ENCODE measurements around the gene SH3GL1.

The SH3GL1 gene

DNA sequence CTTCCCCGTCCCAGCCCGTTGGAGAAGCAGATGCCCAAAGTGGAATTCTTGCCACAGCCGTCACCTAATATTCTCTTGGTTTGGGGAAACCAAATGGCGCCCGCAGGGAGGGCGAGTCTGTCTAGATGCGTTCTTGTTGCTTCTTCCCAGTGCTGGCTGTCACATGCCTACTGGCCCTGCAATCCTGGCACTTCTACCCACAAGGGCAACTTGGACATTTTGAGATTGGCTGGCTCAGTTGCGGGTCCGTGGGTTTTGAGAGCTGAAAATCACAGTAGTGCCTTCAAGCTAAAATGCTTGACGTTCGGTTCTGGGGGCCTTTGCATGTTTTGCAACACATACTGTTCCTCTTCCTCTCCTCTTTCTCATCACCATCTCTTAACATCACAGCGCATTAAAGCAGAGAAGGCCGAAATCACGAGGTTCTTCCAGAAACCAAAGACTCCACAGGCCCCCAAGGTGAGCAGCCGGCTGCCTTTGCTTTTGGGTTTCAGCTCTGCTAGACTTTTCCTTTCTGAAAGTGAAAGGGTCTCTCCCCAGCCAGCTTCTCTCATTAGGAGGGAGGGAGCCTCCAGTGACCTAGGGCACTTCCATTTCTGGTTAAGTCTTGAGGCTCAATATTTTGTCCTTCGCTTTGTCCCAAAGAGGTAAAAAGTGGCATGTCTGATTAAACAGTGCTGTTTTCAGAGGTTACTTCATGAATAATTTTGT lies 23.2 kb upstream of the SH3GL1 start:
- TF ChIP-seq, protein P1, sequence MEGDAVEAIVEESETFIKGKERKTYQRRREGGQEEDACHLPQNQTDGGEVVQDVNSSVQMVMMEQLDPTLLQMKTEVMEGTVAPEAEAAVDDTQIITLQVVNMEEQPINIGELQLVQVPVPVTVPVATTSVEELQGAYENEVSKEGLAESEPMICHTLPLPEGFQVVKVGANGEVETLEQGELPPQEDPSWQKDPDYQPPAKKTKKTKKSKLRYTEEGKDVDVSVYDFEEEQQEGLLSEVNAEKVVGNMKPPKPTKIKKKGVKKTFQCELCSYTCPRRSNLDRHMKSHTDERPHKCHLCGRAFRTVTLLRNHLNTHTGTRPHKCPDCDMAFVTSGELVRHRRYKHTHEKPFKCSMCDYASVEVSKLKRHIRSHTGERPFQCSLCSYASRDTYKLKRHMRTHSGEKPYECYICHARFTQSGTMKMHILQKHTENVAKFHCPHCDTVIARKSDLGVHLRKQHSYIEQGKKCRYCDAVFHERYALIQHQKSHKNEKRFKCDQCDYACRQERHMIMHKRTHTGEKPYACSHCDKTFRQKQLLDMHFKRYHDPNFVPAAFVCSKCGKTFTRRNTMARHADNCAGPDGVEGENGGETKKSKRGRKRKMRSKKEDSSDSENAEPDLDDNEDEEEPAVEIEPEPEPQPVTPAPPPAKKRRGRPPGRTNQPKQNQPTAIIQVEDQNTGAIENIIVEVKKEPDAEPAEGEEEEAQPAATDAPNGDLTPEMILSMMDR (IDR thresholded peaks at IDR 0.05; ENCODE audit: control insufficient read depth, extremely low read depth, insufficient read depth): no peak
- no peak for DNase-seq (ENCODE audit: low read depth)
- H3K4me3 ChIP-seq (ENCODE audit: low read depth, low read length): no peak overlapping the region

DNA sequence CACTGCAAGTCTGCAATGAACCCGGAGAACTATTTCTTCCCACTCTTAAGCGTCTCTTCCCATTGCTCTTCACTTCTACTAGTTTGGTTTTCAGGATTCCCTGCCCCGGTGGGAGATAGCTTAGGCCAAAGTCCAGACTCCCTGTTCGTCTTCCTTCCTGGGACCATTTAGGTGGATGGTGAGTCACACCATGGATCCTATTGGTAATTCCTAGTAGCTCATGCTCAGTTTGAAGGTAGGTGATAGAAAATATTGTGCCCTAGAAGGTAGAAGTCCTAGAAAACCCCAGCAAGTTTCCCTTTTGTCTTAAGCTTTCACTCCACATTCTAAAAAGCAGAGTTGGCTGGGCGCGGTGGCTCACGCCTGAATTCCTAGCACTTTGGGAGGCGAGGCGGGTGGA lies 15.9 kb upstream of the SH3GL1 start:
- TF ChIP-seq, protein P1 (IDR thresholded peaks at IDR 0.05; ENCODE audit: control insufficient read depth, extremely low read depth, insufficient read depth): no peak
- H3K4me3 ChIP-seq (ENCODE audit: low read depth, low read length): no peak overlapping the region
- no peak for DNase-seq (ENCODE audit: low read depth)

DNA sequence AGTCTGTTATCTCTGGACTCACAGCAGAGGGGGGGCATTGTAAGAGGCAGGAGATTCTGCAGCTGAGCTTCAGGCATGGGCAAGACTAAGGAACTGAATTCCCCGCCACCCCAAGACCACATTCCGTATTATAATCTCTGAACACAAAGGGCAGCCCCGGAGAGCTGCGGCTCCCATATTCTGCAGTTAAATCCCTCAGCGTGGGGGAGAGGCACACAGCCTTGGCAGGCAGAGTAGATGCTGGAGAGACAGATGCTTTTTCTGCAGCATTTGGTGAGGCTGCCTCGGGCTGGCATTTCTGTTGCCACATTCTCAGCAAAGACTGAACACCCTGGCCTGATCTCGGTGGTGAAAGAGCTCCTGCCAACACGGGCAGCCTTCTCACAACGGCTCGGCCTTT lies 15.0 kb upstream of the SH3GL1 start:
- no peak for DNase-seq (ENCODE audit: low read depth)
- TF ChIP-seq, protein P1 (IDR thresholded peaks at IDR 0.05; ENCODE audit: control insufficient read depth, extremely low read depth, insufficient read depth): no peak
- H3K4me3 ChIP-seq (ENCODE audit: low read depth, low read length): no peak overlapping the region

DNA sequence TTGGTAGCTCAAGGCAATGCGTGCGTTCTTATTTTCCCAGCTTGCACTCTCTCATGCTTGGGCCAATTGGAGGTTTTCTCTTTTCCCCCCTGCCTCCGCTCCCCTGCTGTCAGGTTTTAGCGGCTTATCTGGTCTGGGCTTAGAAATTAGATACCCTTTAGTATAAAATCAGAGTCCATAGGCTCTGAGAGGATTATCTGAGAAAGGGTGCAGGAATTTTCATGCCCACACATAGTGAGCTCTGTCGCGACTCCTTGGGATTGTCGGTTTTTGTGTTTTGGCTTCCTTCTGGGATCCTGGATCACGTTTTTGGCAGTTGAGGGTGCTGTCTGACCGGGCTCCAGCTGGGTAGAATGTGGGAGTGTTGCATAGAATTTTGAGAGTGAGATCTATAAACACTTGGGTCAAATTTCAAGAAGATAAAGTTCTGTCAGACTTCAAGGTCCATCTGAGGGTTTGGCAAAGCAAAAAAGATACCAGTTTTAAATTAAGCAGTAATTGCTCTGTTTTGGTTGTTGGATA lies 14.5 kb upstream of the SH3GL1 start:
- TF ChIP-seq, protein P1 (IDR thresholded peaks at IDR 0.05; ENCODE audit: control insufficient read depth, extremely low read depth, insufficient read depth): no peak
- DNase-seq (ENCODE audit: low read depth): no peak
- H3K4me3 ChIP-seq (ENCODE audit: low read depth, low read length): no peak overlapping the region

DNA sequence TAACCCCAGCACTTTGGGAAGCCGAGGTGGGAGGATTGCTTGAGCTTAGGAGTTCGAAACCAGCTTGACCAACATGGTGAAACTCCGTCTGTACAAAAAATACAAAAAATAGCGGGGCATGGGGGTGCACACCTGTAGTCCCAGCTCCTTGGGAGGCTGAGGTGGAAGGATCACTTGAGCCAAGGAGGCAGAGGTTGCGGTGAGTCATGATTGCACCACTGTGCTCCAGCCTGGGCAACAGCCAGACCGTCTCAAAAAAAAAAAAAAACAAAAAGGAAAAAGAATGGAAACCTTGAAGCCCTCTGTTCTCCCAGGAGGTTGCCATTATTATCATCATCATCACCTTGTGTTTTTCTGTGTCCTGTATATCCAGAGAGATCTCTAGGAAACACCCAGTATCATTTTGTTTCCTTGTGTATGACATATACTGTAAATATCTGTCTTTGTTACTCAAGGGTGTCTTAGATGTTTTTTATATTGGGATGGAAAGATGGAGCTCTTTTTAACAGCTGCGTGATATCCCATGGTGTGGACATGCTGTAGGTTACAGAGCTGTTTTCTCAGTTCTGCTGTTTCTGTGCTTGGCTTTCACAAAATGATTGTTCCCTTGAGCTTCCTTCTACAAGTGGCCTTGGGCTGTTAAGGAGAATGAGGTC lies 13.9 kb upstream of the SH3GL1 start:
- no peak for DNase-seq (ENCODE audit: low read depth)
- no peak overlapping the region for H3K4me3 ChIP-seq (ENCODE audit: low read depth, low read length)
- TF ChIP-seq, protein P1 (IDR thresholded peaks at IDR 0.05; ENCODE audit: control insufficient read depth, extremely low read depth, insufficient read depth): no peak

DNA sequence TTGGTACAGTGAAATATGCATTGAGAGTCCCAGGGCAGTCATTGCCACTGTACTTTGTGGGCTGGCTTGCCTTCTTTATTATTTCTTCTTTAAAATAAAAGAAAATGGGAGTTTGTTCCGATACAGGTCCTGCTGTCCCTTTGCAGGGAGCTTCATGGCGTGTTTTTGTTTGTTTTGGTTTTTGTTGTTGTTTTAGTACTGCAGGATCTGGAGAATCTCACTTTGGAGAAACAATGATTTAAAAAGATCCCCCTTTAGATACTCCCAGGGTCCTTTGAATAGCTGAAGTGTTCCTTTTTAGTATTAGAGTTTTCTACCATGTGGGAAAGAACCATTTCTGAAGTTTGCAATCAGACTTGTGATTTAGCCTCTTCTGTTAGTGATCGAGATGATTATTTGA lies 13.2 kb upstream of the SH3GL1 start:
- TF ChIP-seq, protein P1 (IDR thresholded peaks at IDR 0.05; ENCODE audit: control insufficient read depth, extremely low read depth, insufficient read depth): no peak
- no peak for DNase-seq (ENCODE audit: low read depth)
- no peak overlapping the region for H3K4me3 ChIP-seq (ENCODE audit: low read depth, low read length)

Measured in LNCaP clone FGC (cell line).